ENCODE results near the gene NLGN1. TPM values are rescaled to one million over a fixed set of nuclear protein-coding genes. Genes with fewer than 3 reads are reported as not detected.
A peak's percentile ranks its signal among the peaks of the same experiment; 100 is the strongest.

NLGN1 gene
- total and polyA plus RNA-seq, 2 experiments from 2014 or later, result 14.3 to 20.1 TPM

DNA sequence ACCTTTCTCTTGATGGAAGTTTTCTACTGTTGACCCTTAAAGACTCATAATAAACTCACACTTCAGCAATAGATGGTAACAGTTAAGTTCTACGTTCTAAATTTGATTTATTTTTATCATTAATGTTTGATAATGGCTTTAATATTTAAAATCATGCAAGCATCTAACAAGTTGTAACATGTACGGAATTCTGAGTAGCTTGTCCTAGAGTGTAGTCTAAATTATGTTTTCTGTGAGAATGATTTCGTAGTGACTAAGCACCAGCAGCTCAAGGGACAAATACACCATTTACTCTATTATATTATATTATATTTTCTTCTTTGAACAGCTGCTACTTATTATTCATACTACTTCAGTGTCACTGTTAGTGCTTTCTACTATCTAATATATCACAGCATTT, 345.6 kb downstream of the NLGN1 start:
- WGBS, 2 experiments (ENCODE audit: low coverage in 1 of 2, low lambda C conversion rate in 2 of 2, missing lambda C conversion rate in 2 of 2), result 19% methylated on average over 3 of the region's 3 CpGs
- Histone ChIP-seq H3K4me1 (ENCODE audit: insufficient read depth) (peaks cover 73% of the 10 kb centered on the region), H3K9me3 (ENCODE audit: low read depth) (no peaks in the 10 kb centered on the region)

DNA sequence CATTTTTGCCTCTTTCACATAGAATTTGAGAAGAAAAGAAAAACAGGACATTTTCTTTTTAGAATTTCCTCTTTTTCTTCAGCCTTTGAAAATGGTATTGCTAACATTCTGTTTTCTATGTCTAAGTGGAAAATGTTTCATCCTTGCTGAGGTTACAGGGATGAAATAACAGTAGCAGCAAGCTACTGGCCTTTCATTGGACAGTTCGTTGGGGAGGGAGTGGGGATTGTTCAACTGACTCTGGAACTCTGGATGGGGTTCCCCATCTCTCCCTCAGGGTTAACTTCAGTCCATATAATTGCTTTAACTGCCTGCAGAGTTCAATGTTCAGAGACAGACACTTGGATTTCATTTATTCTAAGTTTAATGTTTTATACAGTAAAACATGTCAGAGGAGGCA, 346.0 kb downstream of the NLGN1 start:
- H3K9me2 ChIP-seq (ENCODE audit: insufficient read depth), result 0 out of 2 replicates have a peak, but pooled peaks cover 5% of the 10 kb centered on the region
- no peak for DNase-seq

More for the DNA sequence above, 345.6 kb downstream of the NLGN1 start:
- no peaks in the 10 kb centered on the region for H3K36me3 ChIP-seq (ENCODE audit: low read depth)
- H3K9ac ChIP-seq, result peak overlapping the region; percentile 35
- in situ Hi-C loops (cut with MboI), result no loop called here
- peak overlapping the region; percentile 76 for H2AFZ ChIP-seq
- H3K79me2 ChIP-seq (ENCODE audit: insufficient read depth), result no peaks in the 10 kb centered on the region
- H3K9me2 ChIP-seq (ENCODE audit: insufficient read depth), result 0 out of 2 replicates have a peak, but pooled peaks cover 5% of the 10 kb centered on the region
- peak overlapping the region; percentile 62 for H3K4me3 ChIP-seq
- H3K27me3 ChIP-seq (replicated peaks; ENCODE audit: insufficient read depth), result no peaks in the 10 kb centered on the region
- H3F3A ChIP-seq (ENCODE audit: insufficient read depth), result peaks cover 46% of the 10 kb centered on the region
- DNase-seq, result peak; percentile 53
- H3K4me2 ChIP-seq (ENCODE audit: unreplicated experiment), result peak overlapping the region; percentile 71
- no peak for TF ChIP-seq EZH2phosphoT487 (IDR thresholded peaks at IDR 0.05; ENCODE audit: insufficient read depth, low read depth)
- H4K20me1 ChIP-seq (ENCODE audit: insufficient read depth), result no peaks in the 10 kb centered on the region
- peak overlapping the region; percentile 64 for H3K27ac ChIP-seq

DNA sequence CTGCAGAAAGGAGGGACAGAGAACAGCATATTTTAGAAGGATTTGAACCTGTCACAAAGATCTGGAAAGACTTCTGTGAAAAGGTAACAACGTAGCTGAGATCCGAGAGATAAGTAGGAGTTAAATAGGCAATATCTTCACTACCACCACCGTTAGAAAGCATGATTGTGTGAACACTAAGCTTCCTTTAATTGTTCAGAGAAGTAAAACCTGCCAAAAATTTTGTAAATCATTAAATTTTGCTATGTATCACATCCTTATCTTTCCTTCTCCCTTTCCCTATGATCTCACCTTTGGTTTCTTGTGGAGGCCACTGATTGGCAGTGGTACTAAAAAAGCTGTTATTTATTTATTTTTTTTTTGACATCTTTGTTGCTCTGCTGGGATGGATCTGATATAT, 346.9 kb downstream of the NLGN1 start:
- no peaks in the 10 kb centered on the region for H3K79me2 ChIP-seq (ENCODE audit: insufficient read depth)
- peaks cover 74% of the 10 kb centered on the region for H3K4me1 ChIP-seq (ENCODE audit: insufficient read depth)
- WGBS, 2 experiments (ENCODE audit: low coverage in 1 of 2, low lambda C conversion rate in 2 of 2, missing lambda C conversion rate in 2 of 2), result 96 to 100% methylated on average over 3 of the region's 3 CpGs
- in situ Hi-C loops (cut with MboI), result no loop called here
- no peaks in the 10 kb centered on the region for H3K27me3 ChIP-seq (replicated peaks; ENCODE audit: insufficient read depth)
- no peak overlapping the region for H3K9ac ChIP-seq
- no peak overlapping the region for H3K4me2 ChIP-seq (ENCODE audit: unreplicated experiment)
- no peaks in the 10 kb centered on the region for H3K9me3 ChIP-seq (ENCODE audit: low read depth)
- H3K4me3 ChIP-seq, result no peak overlapping the region
- H3K27ac ChIP-seq, result no peak overlapping the region
- H3F3A ChIP-seq (ENCODE audit: insufficient read depth), result peaks cover 43% of the 10 kb centered on the region
- H2AFZ ChIP-seq, result no peak overlapping the region
- H3K9me2 ChIP-seq (ENCODE audit: insufficient read depth), result 0 out of 2 replicates have a peak, but pooled peaks cover 5% of the 10 kb centered on the region
- no peak for TF ChIP-seq EZH2 (IDR thresholded peaks at IDR 0.05; ENCODE audit: insufficient read depth, poor library complexity, severe bottlenecking)
- TF ChIP-seq EZH2phosphoT487 (IDR thresholded peaks at IDR 0.05; ENCODE audit: insufficient read depth, low read depth), result no peak
- no peak for DNase-seq
- H4K20me1 ChIP-seq (ENCODE audit: insufficient read depth), result no peaks in the 10 kb centered on the region
- no peaks in the 10 kb centered on the region for H3K36me3 ChIP-seq (ENCODE audit: low read depth)

More for the DNA sequence above, 346.0 kb downstream of the NLGN1 start:
- Histone ChIP-seq H3K4me1 (ENCODE audit: insufficient read depth) (peaks cover 75% of the 10 kb centered on the region), H3K9ac (peak overlapping the region; percentile 35; the same call in 1 of the 2 replicates), H3F3A (ENCODE audit: insufficient read depth) (peaks cover 43% of the 10 kb centered on the region), H3K79me2 (ENCODE audit: insufficient read depth) (no peaks in the 10 kb centered on the region), H3K4me2 (ENCODE audit: unreplicated experiment) (peak overlapping the region; percentile 71), H4K20me1 (ENCODE audit: insufficient read depth) (no peaks in the 10 kb centered on the region), H3K9me3 (ENCODE audit: low read depth) (no peaks in the 10 kb centered on the region), H2AFZ (peak overlapping the region; percentile 76), H3K4me3 (peak overlapping the region; percentile 62; the same call in 1 of the 2 replicates), H3K36me3 (ENCODE audit: low read depth) (no peaks in the 10 kb centered on the region), H3K27me3 (replicated peaks; ENCODE audit: insufficient read depth) (no peaks in the 10 kb centered on the region), H3K27ac (peak overlapping the region; percentile 64)
- 45 to 47% methylated on average over 1 of the region's 1 CpG for WGBS, 2 experiments (ENCODE audit: low coverage in 1 of 2, low lambda C conversion rate in 2 of 2, missing lambda C conversion rate in 2 of 2)
- TF ChIP-seq EZH2 (IDR thresholded peaks at IDR 0.05; ENCODE audit: insufficient read depth, poor library complexity, severe bottlenecking) (no peak), EZH2phosphoT487 (IDR thresholded peaks at IDR 0.05; ENCODE audit: insufficient read depth, low read depth) (no peak)
- in situ Hi-C loops (cut with MboI), result no loop called here

DNA sequence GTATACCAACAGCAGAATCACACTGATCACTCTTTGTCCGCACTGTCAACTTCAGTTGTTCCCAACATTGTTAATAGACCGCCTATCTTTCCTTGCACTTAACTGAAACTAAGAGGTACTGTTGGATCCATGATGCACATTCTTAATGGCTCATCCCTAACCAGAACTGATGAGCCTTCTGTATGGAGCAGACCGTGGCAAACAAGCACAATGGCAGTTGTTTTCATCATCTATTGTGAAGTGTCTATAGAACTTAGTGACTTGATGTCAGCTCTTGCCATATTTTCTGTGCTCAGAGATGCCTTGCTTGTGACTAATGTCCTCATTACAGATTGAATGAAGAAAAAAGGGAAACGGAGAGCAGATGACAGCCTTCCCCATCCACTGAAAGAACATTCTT, 347.4 kb downstream of the NLGN1 start:
- H3K9me2 ChIP-seq (ENCODE audit: insufficient read depth), result 0 out of 2 replicates have a peak, but pooled peaks cover 5% of the 10 kb centered on the region
- no peaks in the 10 kb centered on the region for H3K27me3 ChIP-seq (replicated peaks; ENCODE audit: insufficient read depth)
- WGBS, 2 experiments (ENCODE audit: low coverage in 1 of 2, low lambda C conversion rate in 2 of 2, missing lambda C conversion rate in 2 of 2), result 63 to 71% methylated on average over 4 of the region's 4 CpGs
- H4K20me1 ChIP-seq (ENCODE audit: insufficient read depth), result no peaks in the 10 kb centered on the region
- H3K36me3 ChIP-seq (ENCODE audit: low read depth), result no peaks in the 10 kb centered on the region
- no peak overlapping the region for H3K4me2 ChIP-seq (ENCODE audit: unreplicated experiment)
- in situ Hi-C loops (cut with MboI), result no loop called here
- H3K79me2 ChIP-seq (ENCODE audit: insufficient read depth), result no peaks in the 10 kb centered on the region
- no peak overlapping the region for H3K27ac ChIP-seq
- H3K9ac ChIP-seq, result no peak overlapping the region
- peaks cover 43% of the 10 kb centered on the region for H3F3A ChIP-seq (ENCODE audit: insufficient read depth)
- peaks cover 74% of the 10 kb centered on the region for H3K4me1 ChIP-seq (ENCODE audit: insufficient read depth)
- DNase-seq, result no peak
- TF ChIP-seq EZH2 (IDR thresholded peaks at IDR 0.05; ENCODE audit: insufficient read depth, poor library complexity, severe bottlenecking) (no peak), EZH2phosphoT487 (IDR thresholded peaks at IDR 0.05; ENCODE audit: insufficient read depth, low read depth) (no peak)
- no peak overlapping the region for H3K4me3 ChIP-seq
- no peak overlapping the region for H2AFZ ChIP-seq
- no peaks in the 10 kb centered on the region for H3K9me3 ChIP-seq (ENCODE audit: low read depth)

All from GM23248 (cell line).